WTC11 (cell line): ENCODE results near the gene RIMBP2. TPM values are rescaled to one million over a fixed set of nuclear protein-coding genes. Genes with fewer than 3 reads are reported as not detected.

ENCODE experiments used
- ATAC-seq: fragments of 200-7000 bp; cut with Tn5 transposase; 2 replicates; pipeline ENCODE4 v1.10.0; 2021; ENCODE audit warnings: mild to moderate bottlenecking, moderate library complexity
- CTCF ChIA-PET: fragments of 300-600 bp; sonication (Branson Sonifier 250); formaldehyde crosslinking; loops from one replicate; lab custom pipeline; 2021; ENCODE audit warnings: antibody characterized with exemption; lab: Charles Lee
- POLR2A ChIA-PET: fragments of 350-600 bp; sonication (Branson Sonifier 250); formaldehyde crosslinking; loops from one replicate; lab custom pipeline; 2021; ENCODE audit warnings: antibody characterized with exemption; lab: Charles Lee
- DNase-seq: peaks from one replicate; pipeline ENCODE4 v3.0.0; 2021; ENCODE audit warnings: low spot score
- H3K27ac Mint-ChIP-seq: 2 replicates; pipeline ENCODE4 v1.8.0; 2021; ENCODE audit warnings: mixed read lengths
- H3K27me3 Mint-ChIP-seq: 2 replicates; pipeline ENCODE4 v1.8.0; 2021; ENCODE audit warnings: low read depth, mild to moderate bottlenecking, moderate library complexity, mixed read lengths
- H3K36me3 Mint-ChIP-seq: 2 replicates; pipeline ENCODE4 v1.8.0; 2021; ENCODE audit warnings: mixed read lengths
- H3K4me1 Mint-ChIP-seq: 2 replicates; pipeline ENCODE4 v1.8.0; 2022; ENCODE audit warnings: mixed read lengths
- H3K4me3 Mint-ChIP-seq: 2 replicates; pipeline ENCODE4 v1.8.0; 2021; ENCODE audit warnings: mild to moderate bottlenecking, moderate library complexity, mixed read lengths
- H3K9me3 Mint-ChIP-seq: 2 replicates; pipeline ENCODE4 v1.8.0; 2021; ENCODE audit warnings: mixed read lengths
- CREM ChIP-seq: sonication (generic); formaldehyde crosslinking; IDR thresholded peaks from 2 replicates; pipeline ENCODE4 v1.8.1; 2022; ENCODE audit warnings: mild to moderate bottlenecking, missing genetic modification reagents, moderate library complexity
- FOXJ3 ChIP-seq: sonication (generic); formaldehyde crosslinking; IDR thresholded peaks from 2 replicates; pipeline ENCODE4 v1.9.0; 2021; ENCODE audit warnings: missing genetic modification reagents, mild to moderate bottlenecking, borderline replicate concordance
- FOXK1 ChIP-seq: sonication (generic); formaldehyde crosslinking; IDR thresholded peaks from 2 replicates; pipeline ENCODE4 v1.8.0; 2022; ENCODE audit warnings: mild to moderate bottlenecking, moderate library complexity, missing genetic modification reagents
- GTF2I ChIP-seq: fragments of 250-450 bp; sonication (Bioruptor Pico); conservative IDR thresholded peaks from 2 replicates; pipeline ENCODE4 v1.4.0; 2021; ENCODE audit warnings: mild to moderate bottlenecking
- JAZF1 ChIP-seq: fragments of 250-450 bp; sonication (Bioruptor Pico); IDR thresholded peaks from 2 replicates; pipeline ENCODE4 v1.9.0; 2021; ENCODE audit warnings: moderate library complexity, mild to moderate bottlenecking, inconsistent platforms
- MYBL2 ChIP-seq: sonication (generic); formaldehyde crosslinking; IDR thresholded peaks from 2 replicates; pipeline ENCODE4 v1.8.1; 2023; ENCODE audit warnings: mild to moderate bottlenecking, moderate library complexity, missing genetic modification reagents
- SMAD4 ChIP-seq: sonication (generic); formaldehyde crosslinking; IDR thresholded peaks from 2 replicates; pipeline ENCODE4 v1.8.0; 2022; ENCODE audit warnings: mild to moderate bottlenecking, missing genetic modification reagents
- SP1 ChIP-seq: sonication (generic); formaldehyde crosslinking; conservative IDR thresholded peaks from 2 replicates; pipeline ENCODE4 v1.8.1; 2022; ENCODE audit warnings: missing genetic modification reagents
- TP53 ChIP-seq: sonication (generic); formaldehyde crosslinking; IDR thresholded peaks from 2 replicates; pipeline ENCODE4 v1.8.1; 2023; ENCODE audit warnings: mild to moderate bottlenecking, missing genetic modification reagents
- ZBTB43 ChIP-seq: sonication (generic); formaldehyde crosslinking; IDR thresholded peaks from 2 replicates; pipeline ENCODE4 v1.8.1; 2023; ENCODE audit warnings: mild to moderate bottlenecking, missing genetic modification reagents
- ZNF232 ChIP-seq: sonication (generic); formaldehyde crosslinking; IDR thresholded peaks from 2 replicates; pipeline ENCODE4 v1.8.0; 2022; ENCODE audit warnings: mild to moderate bottlenecking, missing genetic modification reagents
- ZNF281 ChIP-seq: sonication (generic); formaldehyde crosslinking; IDR thresholded peaks from 2 replicates; pipeline ENCODE4 v1.8.0; 2023; ENCODE audit warnings: mild to moderate bottlenecking, missing genetic modification reagents
- total RNA-seq: library from RNA; stranded (reverse); gene quantifications from 3 replicates; pipeline ENCODE4 v1.2.3, GENCODE V29; 2021
- TF ChIP-seq, protein P1 (sequence below): fragments of 200-600 bp; IDR thresholded peaks from 2 replicates; pipeline ENCODE4 v1.8.0; 2022; ENCODE audit warnings: antibody characterized with exemption
- TF ChIP-seq, protein P2 (sequence below): fragments of 250-450 bp; sonication (Bioruptor Pico); conservative IDR thresholded peaks from 2 replicates; pipeline ENCODE4 v1.9.0; 2021; ENCODE audit warnings: mild to moderate bottlenecking
- TF ChIP-seq, protein P3 (sequence below): fragments of 250-450 bp; sonication (Bioruptor Pico); IDR thresholded peaks from 2 replicates; pipeline ENCODE4 v1.9.0; 2021; ENCODE audit warnings: mild to moderate bottlenecking, borderline replicate concordance
- TF ChIP-seq, protein P4 (sequence below): sonication (generic); formaldehyde crosslinking; IDR thresholded peaks from 2 replicates; pipeline ENCODE4 v1.8.1; 2023; ENCODE audit warnings: mild to moderate bottlenecking, missing genetic modification reagents, moderate library complexity
- TF ChIP-seq, protein P5 (sequence below): sonication (generic); formaldehyde crosslinking; IDR thresholded peaks from 2 replicates; pipeline ENCODE4 v1.8.1; 2022; ENCODE audit warnings: mild to moderate bottlenecking, moderate library complexity, missing genetic modification reagents

Gene RIMBP2
- total RNA-seq, 1 experiment from 2014 or later, result 2.6 TPM

- Mint-ChIP-seq H3K4me1 (peaks cover 24% of the 10 kb centered on the region), H3K36me3 (no peaks in the 10 kb centered on the region), H3K27me3 (no peaks in the 10 kb centered on the region), H3K9me3 (peaks cover 4% of the 10 kb centered on the region; the same call in 1 of the 2 replicates), H3K27ac (no peak overlapping the region), H3K4me3 (no peak overlapping the region)
- no peak for ATAC-seq
- no peak for DNase-seq
- ChIA-PET POLR2A (no interaction called here), CTCF (no interaction called here)
- TF ChIP-seq, protein P1, sequence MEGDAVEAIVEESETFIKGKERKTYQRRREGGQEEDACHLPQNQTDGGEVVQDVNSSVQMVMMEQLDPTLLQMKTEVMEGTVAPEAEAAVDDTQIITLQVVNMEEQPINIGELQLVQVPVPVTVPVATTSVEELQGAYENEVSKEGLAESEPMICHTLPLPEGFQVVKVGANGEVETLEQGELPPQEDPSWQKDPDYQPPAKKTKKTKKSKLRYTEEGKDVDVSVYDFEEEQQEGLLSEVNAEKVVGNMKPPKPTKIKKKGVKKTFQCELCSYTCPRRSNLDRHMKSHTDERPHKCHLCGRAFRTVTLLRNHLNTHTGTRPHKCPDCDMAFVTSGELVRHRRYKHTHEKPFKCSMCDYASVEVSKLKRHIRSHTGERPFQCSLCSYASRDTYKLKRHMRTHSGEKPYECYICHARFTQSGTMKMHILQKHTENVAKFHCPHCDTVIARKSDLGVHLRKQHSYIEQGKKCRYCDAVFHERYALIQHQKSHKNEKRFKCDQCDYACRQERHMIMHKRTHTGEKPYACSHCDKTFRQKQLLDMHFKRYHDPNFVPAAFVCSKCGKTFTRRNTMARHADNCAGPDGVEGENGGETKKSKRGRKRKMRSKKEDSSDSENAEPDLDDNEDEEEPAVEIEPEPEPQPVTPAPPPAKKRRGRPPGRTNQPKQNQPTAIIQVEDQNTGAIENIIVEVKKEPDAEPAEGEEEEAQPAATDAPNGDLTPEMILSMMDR, result no peak
- TF ChIP-seq MYBL2 (CRISPR knock-in tag) (no peak), ZNF232 (no peak), ZNF281 (CRISPR knock-in tag) (no peak), SMAD4 (CRISPR knock-in tag) (no peak), JAZF1 (no peak), FOXK1 (CRISPR knock-in tag) (no peak), ZBTB43 (CRISPR knock-in tag) (no peak), TP53 (no peak), CREM (CRISPR knock-in tag) (no peak), GTF2I (CRISPR knock-in tag) (no peak), SP1 (CRISPR knock-in tag) (no peak), FOXJ3 (no peak)
- TF ChIP-seq, protein P2, sequence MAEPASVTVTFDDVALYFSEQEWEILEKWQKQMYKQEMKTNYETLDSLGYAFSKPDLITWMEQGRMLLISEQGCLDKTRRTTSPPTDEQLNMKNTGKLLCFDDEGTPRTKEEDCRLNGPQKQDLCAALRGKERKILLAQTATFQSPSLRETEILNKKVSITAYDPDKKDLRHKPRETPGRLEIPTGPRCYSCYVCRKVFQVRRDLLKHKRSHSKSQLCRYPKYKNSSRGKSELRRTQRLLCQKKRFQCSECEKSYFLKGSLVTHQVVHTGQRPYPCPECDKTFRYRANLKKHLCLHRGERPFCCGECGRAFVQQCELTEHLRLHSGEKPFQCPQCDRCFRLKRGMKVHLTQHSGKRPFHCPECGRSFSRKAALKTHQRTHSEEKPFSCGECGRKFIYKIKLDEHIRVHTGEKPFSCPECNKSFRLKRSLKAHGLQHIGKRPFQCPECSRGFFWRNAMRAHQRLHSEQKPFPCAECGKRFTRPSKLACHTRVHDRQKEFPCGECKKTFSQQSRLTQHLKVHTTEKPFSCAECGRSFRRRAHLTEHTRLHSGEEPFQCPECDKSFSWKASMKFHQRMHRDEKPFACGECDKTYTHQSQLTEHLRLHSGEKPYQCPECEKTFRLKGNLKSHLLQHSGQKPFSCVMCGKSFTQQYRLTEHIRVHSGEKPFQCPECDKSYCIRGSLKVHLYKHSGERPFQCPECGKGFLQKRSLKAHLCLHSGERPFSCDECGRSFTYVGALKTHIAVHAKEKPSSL (CRISPR knock-in tag), result no peak
- TF ChIP-seq, protein P3, sequence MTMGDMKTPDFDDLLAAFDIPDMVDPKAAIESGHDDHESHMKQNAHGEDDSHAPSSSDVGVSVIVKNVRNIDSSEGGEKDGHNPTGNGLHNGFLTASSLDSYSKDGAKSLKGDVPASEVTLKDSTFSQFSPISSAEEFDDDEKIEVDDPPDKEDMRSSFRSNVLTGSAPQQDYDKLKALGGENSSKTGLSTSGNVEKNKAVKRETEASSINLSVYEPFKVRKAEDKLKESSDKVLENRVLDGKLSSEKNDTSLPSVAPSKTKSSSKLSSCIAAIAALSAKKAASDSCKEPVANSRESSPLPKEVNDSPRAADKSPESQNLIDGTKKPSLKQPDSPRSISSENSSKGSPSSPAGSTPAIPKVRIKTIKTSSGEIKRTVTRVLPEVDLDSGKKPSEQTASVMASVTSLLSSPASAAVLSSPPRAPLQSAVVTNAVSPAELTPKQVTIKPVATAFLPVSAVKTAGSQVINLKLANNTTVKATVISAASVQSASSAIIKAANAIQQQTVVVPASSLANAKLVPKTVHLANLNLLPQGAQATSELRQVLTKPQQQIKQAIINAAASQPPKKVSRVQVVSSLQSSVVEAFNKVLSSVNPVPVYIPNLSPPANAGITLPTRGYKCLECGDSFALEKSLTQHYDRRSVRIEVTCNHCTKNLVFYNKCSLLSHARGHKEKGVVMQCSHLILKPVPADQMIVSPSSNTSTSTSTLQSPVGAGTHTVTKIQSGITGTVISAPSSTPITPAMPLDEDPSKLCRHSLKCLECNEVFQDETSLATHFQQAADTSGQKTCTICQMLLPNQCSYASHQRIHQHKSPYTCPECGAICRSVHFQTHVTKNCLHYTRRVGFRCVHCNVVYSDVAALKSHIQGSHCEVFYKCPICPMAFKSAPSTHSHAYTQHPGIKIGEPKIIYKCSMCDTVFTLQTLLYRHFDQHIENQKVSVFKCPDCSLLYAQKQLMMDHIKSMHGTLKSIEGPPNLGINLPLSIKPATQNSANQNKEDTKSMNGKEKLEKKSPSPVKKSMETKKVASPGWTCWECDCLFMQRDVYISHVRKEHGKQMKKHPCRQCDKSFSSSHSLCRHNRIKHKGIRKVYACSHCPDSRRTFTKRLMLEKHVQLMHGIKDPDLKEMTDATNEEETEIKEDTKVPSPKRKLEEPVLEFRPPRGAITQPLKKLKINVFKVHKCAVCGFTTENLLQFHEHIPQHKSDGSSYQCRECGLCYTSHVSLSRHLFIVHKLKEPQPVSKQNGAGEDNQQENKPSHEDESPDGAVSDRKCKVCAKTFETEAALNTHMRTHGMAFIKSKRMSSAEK (CRISPR knock-in tag), result no peak
- TF ChIP-seq, protein P4, sequence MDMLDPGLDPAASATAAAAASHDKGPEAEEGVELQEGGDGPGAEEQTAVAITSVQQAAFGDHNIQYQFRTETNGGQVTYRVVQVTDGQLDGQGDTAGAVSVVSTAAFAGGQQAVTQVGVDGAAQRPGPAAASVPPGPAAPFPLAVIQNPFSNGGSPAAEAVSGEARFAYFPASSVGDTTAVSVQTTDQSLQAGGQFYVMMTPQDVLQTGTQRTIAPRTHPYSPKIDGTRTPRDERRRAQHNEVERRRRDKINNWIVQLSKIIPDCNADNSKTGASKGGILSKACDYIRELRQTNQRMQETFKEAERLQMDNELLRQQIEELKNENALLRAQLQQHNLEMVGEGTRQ (CRISPR knock-in tag), result no peak
- TF ChIP-seq, protein P5, sequence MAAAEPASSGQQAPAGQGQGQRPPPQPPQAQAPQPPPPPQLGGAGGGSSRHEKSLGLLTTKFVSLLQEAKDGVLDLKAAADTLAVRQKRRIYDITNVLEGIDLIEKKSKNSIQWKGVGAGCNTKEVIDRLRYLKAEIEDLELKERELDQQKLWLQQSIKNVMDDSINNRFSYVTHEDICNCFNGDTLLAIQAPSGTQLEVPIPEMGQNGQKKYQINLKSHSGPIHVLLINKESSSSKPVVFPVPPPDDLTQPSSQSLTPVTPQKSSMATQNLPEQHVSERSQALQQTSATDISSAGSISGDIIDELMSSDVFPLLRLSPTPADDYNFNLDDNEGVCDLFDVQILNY (CRISPR knock-in tag), result no peak
Measured at GRCh38 chr12:130627175-130627574, 88.9 kb downstream of the RIMBP2 start.
